Sigmoid colon (tissue), 4 donors: Measurements from ENCODE around the gene TXN2.

Source experiments
- EP300 ChIP-seq, 4 donors: sonication (generic); formaldehyde crosslinking; IDR thresholded peaks; one replicate each; pipeline ENCODE4 v1.6.1; 2017; ENCODE audit warnings: antibody characterized with exemption in 4 of 4
- POLR2AphosphoS5 ChIP-seq, 4 donors: sonication (generic); formaldehyde crosslinking; IDR thresholded peaks; one replicate each; pipeline ENCODE4 v1.6.1; 2017; ENCODE audit warnings: antibody characterized with exemption in 4 of 4

- TF ChIP-seq EP300 (IDR thresholded peaks at IDR 0.05) (no peak), POLR2AphosphoS5 (IDR thresholded peaks at IDR 0.05) (no peak)
Observed at GRCh38 chr22:36440429-36441002, 40.9 kb downstream of the TXN2 start.
